Panc1 (cell line): ENCODE results near the gene ZNF471.

ENCODE experiments used
- POLR2AphosphoS5 ChIP-seq: IDR thresholded peaks from 2 replicates; pipeline ENCODE4 v1.6.1; 2012; ENCODE audit warnings: mild to moderate bottlenecking, low read depth, low read length, moderate library complexity
- TF ChIP-seq, protein P1 (sequence below): fragments of 450-650 bp; IDR thresholded peaks from 2 replicates; pipeline ENCODE4 v1.5.1; 2017; ENCODE audit warnings: mild to moderate bottlenecking

DNA sequence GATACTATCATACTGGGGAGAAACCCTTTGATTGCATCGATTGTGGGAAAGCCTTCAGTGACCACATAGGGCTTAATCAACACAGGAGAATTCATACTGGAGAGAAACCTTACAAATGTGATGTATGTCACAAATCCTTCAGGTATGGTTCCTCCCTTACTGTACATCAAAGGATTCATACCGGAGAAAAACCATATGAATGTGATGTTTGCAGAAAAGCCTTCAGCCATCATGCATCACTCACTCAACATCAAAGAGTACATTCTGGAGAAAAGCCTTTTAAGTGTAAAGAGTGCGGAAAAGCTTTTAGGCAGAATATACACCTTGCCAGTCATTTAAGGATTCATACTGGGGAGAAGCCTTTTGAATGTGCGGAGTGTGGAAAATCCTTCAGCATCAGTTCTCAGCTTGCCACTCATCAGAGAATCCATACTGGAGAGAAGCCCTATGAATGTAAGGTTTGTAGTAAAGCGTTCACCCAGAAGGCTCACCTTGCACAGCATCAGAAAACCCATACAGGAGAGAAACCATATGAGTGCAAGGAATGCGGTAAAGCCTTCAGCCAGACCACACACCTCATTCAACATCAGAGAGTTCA, 46.7 kb downstream of the ZNF471 start:
- no peak for TF ChIP-seq POLR2AphosphoS5
- TF ChIP-seq, protein P1, sequence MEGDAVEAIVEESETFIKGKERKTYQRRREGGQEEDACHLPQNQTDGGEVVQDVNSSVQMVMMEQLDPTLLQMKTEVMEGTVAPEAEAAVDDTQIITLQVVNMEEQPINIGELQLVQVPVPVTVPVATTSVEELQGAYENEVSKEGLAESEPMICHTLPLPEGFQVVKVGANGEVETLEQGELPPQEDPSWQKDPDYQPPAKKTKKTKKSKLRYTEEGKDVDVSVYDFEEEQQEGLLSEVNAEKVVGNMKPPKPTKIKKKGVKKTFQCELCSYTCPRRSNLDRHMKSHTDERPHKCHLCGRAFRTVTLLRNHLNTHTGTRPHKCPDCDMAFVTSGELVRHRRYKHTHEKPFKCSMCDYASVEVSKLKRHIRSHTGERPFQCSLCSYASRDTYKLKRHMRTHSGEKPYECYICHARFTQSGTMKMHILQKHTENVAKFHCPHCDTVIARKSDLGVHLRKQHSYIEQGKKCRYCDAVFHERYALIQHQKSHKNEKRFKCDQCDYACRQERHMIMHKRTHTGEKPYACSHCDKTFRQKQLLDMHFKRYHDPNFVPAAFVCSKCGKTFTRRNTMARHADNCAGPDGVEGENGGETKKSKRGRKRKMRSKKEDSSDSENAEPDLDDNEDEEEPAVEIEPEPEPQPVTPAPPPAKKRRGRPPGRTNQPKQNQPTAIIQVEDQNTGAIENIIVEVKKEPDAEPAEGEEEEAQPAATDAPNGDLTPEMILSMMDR, result no peak
